Trophoblast cell (in vitro differentiated cells and primary cell): Measurements from ENCODE around the gene GALR2.

Experiments
- DNase-seq, 2 donors: peaks; one replicate each; pipeline ENCODE4 v3.0.0-alpha.2; 2016
- H2AFZ ChIP-seq: 2 replicates; pipeline ENCODE4 v1.6.1; 2013; ENCODE audit warnings: low read length, moderate library complexity, mild to moderate bottlenecking; ENCODE audit not compliant: insufficient read depth, poor library complexity
- H2AK5ac ChIP-seq: 2 replicates; pipeline ENCODE4 v1.6.1; 2013; ENCODE audit warnings: mild to moderate bottlenecking, low read length
- H2BK120ac ChIP-seq: 2 replicates; pipeline ENCODE4 v1.6.1; 2013; ENCODE audit warnings: low read length, mild to moderate bottlenecking, moderate library complexity; ENCODE audit not compliant: insufficient read depth, poor library complexity
- H2BK12ac ChIP-seq: 2 replicates; pipeline ENCODE4 v1.6.1; 2013; ENCODE audit warnings: mild to moderate bottlenecking, low read length, moderate library complexity
- H2BK5ac ChIP-seq: 2 replicates; pipeline ENCODE4 v1.6.1; 2013; ENCODE audit warnings: low read length, low read depth, moderate library complexity, mild to moderate bottlenecking; ENCODE audit not compliant: poor library complexity
- H3K14ac ChIP-seq: 2 replicates; pipeline ENCODE4 v1.6.1; 2013; ENCODE audit warnings: mild to moderate bottlenecking, low read length
- H3K18ac ChIP-seq: 2 replicates; pipeline ENCODE4 v1.6.1; 2013; ENCODE audit warnings: mild to moderate bottlenecking, low read length
- H3K23ac ChIP-seq: 2 replicates; pipeline ENCODE4 v1.6.1; 2013; ENCODE audit warnings: low read length
- H3K27ac ChIP-seq: 2 replicates; pipeline ENCODE4 v1.5.1; 2013; ENCODE audit warnings: low read depth, mild to moderate bottlenecking, inconsistent platforms, low read length, moderate library complexity
- H3K27me3 ChIP-seq: 2 replicates; pipeline ENCODE4 v1.6.1; 2013; ENCODE audit warnings: inconsistent platforms, mild to moderate bottlenecking, low read length, moderate library complexity; ENCODE audit not compliant: insufficient read depth
- H3K36me3 ChIP-seq, 2 experiments: 1 replicate in 1 of 2; 2 replicates in 1 of 2; pipeline ENCODE4 v1.6.1; 2013; ENCODE audit warnings: low read length in 2 of 2, mild to moderate bottlenecking in 2 of 2, moderate library complexity in 1 of 2; ENCODE audit not compliant: insufficient read depth in 2 of 2, control insufficient read depth in 1 of 2
- H3K4ac ChIP-seq: 2 replicates; pipeline ENCODE4 v1.6.1; 2013; ENCODE audit warnings: low read depth, mild to moderate bottlenecking, low read length, moderate library complexity
- H3K4me1 ChIP-seq, 2 experiments: 1 replicate in 1 of 2; 2 replicates in 1 of 2; pipeline ENCODE4 v1.6.1; 2013; ENCODE audit warnings: low read length in 2 of 2, mild to moderate bottlenecking in 2 of 2, moderate library complexity in 1 of 2; ENCODE audit not compliant: insufficient read depth in 2 of 2, control insufficient read depth in 1 of 2
- H3K4me2 ChIP-seq: 2 replicates; pipeline ENCODE4 v1.6.1; 2013; ENCODE audit warnings: inconsistent platforms, mild to moderate bottlenecking, low read length, moderate library complexity
- H3K4me3 ChIP-seq: 2 replicates; pipeline ENCODE4 v1.5.1; 2013; ENCODE audit warnings: mild to moderate bottlenecking, low read depth, low read length, inconsistent platforms
- H3K79me1 ChIP-seq: one replicate; pipeline ENCODE4 v1.6.1; 2013; ENCODE audit warnings: low read length
- H3K79me2 ChIP-seq: 2 replicates; pipeline ENCODE4 v1.6.1; 2013; ENCODE audit warnings: low read length, mild to moderate bottlenecking; ENCODE audit not compliant: control insufficient read depth, insufficient read depth, poor library complexity
- H3K9ac ChIP-seq: 2 replicates; pipeline ENCODE4 v1.6.1; 2013; ENCODE audit warnings: mild to moderate bottlenecking, low read length
- H3K9me3 ChIP-seq: 2 replicates; pipeline ENCODE4 v1.6.1; 2013; ENCODE audit warnings: low read depth, mild to moderate bottlenecking, control low read depth, inconsistent platforms, low read length; ENCODE audit not compliant: insufficient read depth
- H4K12ac ChIP-seq: 2 replicates; pipeline ENCODE4 v1.6.1; 2013; ENCODE audit warnings: low read depth, mild to moderate bottlenecking, low read length, moderate library complexity
- H4K8ac ChIP-seq: 2 replicates; pipeline ENCODE4 v1.6.1; 2013; ENCODE audit warnings: low read depth, mild to moderate bottlenecking, low read length, moderate library complexity
- H4K91ac ChIP-seq: one replicate; pipeline ENCODE4 v1.6.1; 2013; ENCODE audit warnings: low read depth, mild to moderate bottlenecking, low read length, moderate library complexity
- WGBS: extraction: QIAGEN DNeasy Blood & Tissue Kit; methylation state at CpG from one replicate; pipeline ENCODE4 v1.1.7; 2013; ENCODE audit warnings: missing lambda C conversion rate; ENCODE audit not compliant: insufficient read length, insufficient coverage; ENCODE audit errors: extremely low coverage; 5-methylcytosine and 5-hydroxymethylcytosine counted together

The GALR2 gene

GRCh38 chr17:76123749-76124581, 49.4 kb downstream of the GALR2 start:
- Histone ChIP-seq H3K23ac (no peak overlapping the region), H3K4me3 (no peak overlapping the region), H3K18ac (no peak overlapping the region), H3K79me2 (no peaks in the 10 kb centered on the region), H4K8ac (no peak overlapping the region), H3K36me3 (no peaks in the 10 kb centered on the region), H2BK120ac (no peak overlapping the region), H4K91ac (no peak overlapping the region), H3K27me3 (no peaks in the 10 kb centered on the region), H2AK5ac (no peak overlapping the region), H4K12ac (no peak overlapping the region), H3K9me3 (peaks cover 3% of the 10 kb centered on the region), H2BK12ac (no peak overlapping the region), H2AFZ (no peak overlapping the region), H2BK5ac (no peak overlapping the region), H3K4me2 (no peak overlapping the region), H3K9ac (no peak overlapping the region), H3K14ac (no peak overlapping the region), H3K27ac (no peak overlapping the region), H3K4ac (no peak overlapping the region), H3K79me1 (peaks cover 8% of the 10 kb centered on the region), H3K4me1 (peaks cover 0 to 8% of the 10 kb centered on the region in 2 experiments)
- DNase-seq: no peak
- WGBS: no CpG with 5 or more reads among the region's 9 CpGs

- H3K18ac ChIP-seq: no peak overlapping the region
- H2BK12ac ChIP-seq: no peak overlapping the region
- no peak overlapping the region for H2AFZ ChIP-seq
- no CpG with 5 or more reads among the region's 22 CpGs for WGBS
- no peak overlapping the region for H4K8ac ChIP-seq
- H2BK5ac ChIP-seq: no peak overlapping the region
- H3K9me3 ChIP-seq: peaks cover 3% of the 10 kb centered on the region
- H3K14ac ChIP-seq: no peak overlapping the region
- DNase-seq: no peak
- H3K9ac ChIP-seq: no peak overlapping the region
- H3K27me3 ChIP-seq: no peaks in the 10 kb centered on the region
- H3K4me1 ChIP-seq: peaks cover 0 to 8% of the 10 kb centered on the region in 2 experiments
- no peak overlapping the region for H3K27ac ChIP-seq
- H3K23ac ChIP-seq: no peak overlapping the region
- no peak overlapping the region for H3K4me3 ChIP-seq
- no peaks in the 10 kb centered on the region for H3K36me3 ChIP-seq
- H2AK5ac ChIP-seq: no peak overlapping the region
- H4K91ac ChIP-seq: no peak overlapping the region
- H3K4me2 ChIP-seq: no peak overlapping the region
- H3K79me1 ChIP-seq: peaks cover 8% of the 10 kb centered on the region
- H2BK120ac ChIP-seq: no peak overlapping the region
- H3K79me2 ChIP-seq: no peaks in the 10 kb centered on the region
- H3K4ac ChIP-seq: no peak overlapping the region
- H4K12ac ChIP-seq: no peak overlapping the region
Measured at GRCh38 chr17:76124582-76125390, 50.2 kb downstream of the GALR2 start.

DNA sequence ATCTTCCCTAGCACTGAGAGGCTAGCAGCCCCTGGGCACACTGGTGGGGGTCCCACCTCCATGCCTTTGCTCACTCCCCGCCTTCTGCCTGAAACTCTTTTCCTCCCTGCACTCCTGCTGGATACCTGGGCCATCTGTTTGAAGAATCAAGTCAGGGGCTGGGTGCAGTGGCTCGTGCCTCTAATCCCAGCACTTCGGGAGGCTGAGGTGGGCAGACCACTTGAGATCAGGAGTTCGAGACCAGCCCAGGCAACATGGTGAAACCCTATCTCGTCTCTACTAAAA, 50.8 kb downstream of the GALR2 start:
- H3K9me3 ChIP-seq: peaks cover under 1% of the 10 kb centered on the region
- no peaks in the 10 kb centered on the region for H3K27me3 ChIP-seq
- H3K4me1 ChIP-seq: peaks cover 0 to 8% of the 10 kb centered on the region in 2 experiments
- H3K27ac ChIP-seq: no peak overlapping the region
- no peak overlapping the region for H3K9ac ChIP-seq
- no peak overlapping the region for H2BK12ac ChIP-seq
- H2AK5ac ChIP-seq: no peak overlapping the region
- H2AFZ ChIP-seq: no peak overlapping the region
- H3K36me3 ChIP-seq: no peaks in the 10 kb centered on the region
- no peak overlapping the region for H4K8ac ChIP-seq
- H3K23ac ChIP-seq: no peak overlapping the region
- H3K4me3 ChIP-seq: no peak overlapping the region
- H3K79me2 ChIP-seq: no peaks in the 10 kb centered on the region
- no CpG with 5 or more reads among the region's 5 CpGs for WGBS
- H4K12ac ChIP-seq: no peak overlapping the region
- no peak overlapping the region for H2BK120ac ChIP-seq
- no peak overlapping the region for H3K4me2 ChIP-seq
- DNase-seq: no peak
- H4K91ac ChIP-seq: no peak overlapping the region
- H3K18ac ChIP-seq: no peak overlapping the region
- H2BK5ac ChIP-seq: no peak overlapping the region
- no peak overlapping the region for H3K14ac ChIP-seq
- peaks cover 8% of the 10 kb centered on the region for H3K79me1 ChIP-seq
- H3K4ac ChIP-seq: no peak overlapping the region

- Histone ChIP-seq H3K4ac (no peak overlapping the region), H2BK5ac (no peak overlapping the region), H3K27me3 (no peaks in the 10 kb centered on the region), H3K4me1 (peaks cover 0 to 8% of the 10 kb centered on the region in 2 experiments), H2AFZ (no peak overlapping the region), H3K4me2 (no peak overlapping the region), H4K12ac (no peak overlapping the region), H3K27ac (no peak overlapping the region), H4K8ac (no peak overlapping the region), H2BK120ac (no peak overlapping the region), H3K9ac (no peak overlapping the region), H2AK5ac (no peak overlapping the region), H3K14ac (no peak overlapping the region), H3K23ac (no peak overlapping the region), H3K36me3 (no peaks in the 10 kb centered on the region), H2BK12ac (no peak overlapping the region), H3K4me3 (no peak overlapping the region), H3K18ac (no peak overlapping the region), H3K79me2 (no peaks in the 10 kb centered on the region), H3K9me3 (peaks cover 2% of the 10 kb centered on the region), H4K91ac (no peak overlapping the region), H3K79me1 (peaks cover 8% of the 10 kb centered on the region)
- DNase-seq: no peak
- no CpG with 5 or more reads among the region's 1 CpG for WGBS
Measured at GRCh38 chr17:76125922-76126321, 51.3 kb downstream of the GALR2 start.
